Measurements from ENCODE around the gene ZBTB16. TPM values are rescaled to one million over a fixed set of nuclear protein-coding genes. Genes with fewer than 3 reads are reported as not detected.

Gene ZBTB16
- total RNA-seq, 1 experiment from 2014 or later, result 0.21 TPM

- intact Hi-C loops (cut with micrococcal nuclease; ENCODE audit: unreplicated experiment), result no loop called here
These were observed 81.3 kb downstream of the ZBTB16 start for GRCh38 chr11:114140826-114141225.

GRCh38 chr11:114141863-114142580 is 82.5 kb downstream of the ZBTB16 start:
- no peak for DNase-seq (ENCODE audit: low read depth, low spot score)
- in situ Hi-C loops (cut with HindIII; ENCODE audit: low pct_unique_long_range_greater_than_20kb, low sequenced_read_pairs) (no loop called here), intact Hi-C loops (cut with micrococcal nuclease; ENCODE audit: unreplicated experiment) (no loop called here)
- no peak overlapping the region for H3K27ac ChIP-seq (ENCODE audit: low read length)
- no peak for TF ChIP-seq CTCF (IDR thresholded peaks at IDR 0.05)
- TF ChIP-seq REST (IDR thresholded peaks at IDR 0.05; ENCODE audit: insufficient read depth in 1 of 2, low read depth in 2 of 2, low read length in 1 of 2), result no peak
- TF ChIP-seq TCF7L2 (IDR thresholded peaks at IDR 0.05; ENCODE audit: low read depth, low read length), result no peak
- no peak for TF ChIP-seq POLR2AphosphoS5 (IDR thresholded peaks at IDR 0.05; ENCODE audit: low read depth, low read length)
- TF ChIP-seq SIN3A (IDR thresholded peaks at IDR 0.05; ENCODE audit: borderline replicate concordance, insufficient read depth, low read depth, low read length), result no peak
- no peaks in the 10 kb centered on the region for H3K36me3 ChIP-seq (ENCODE audit: control insufficient read depth, insufficient read depth, low read length)
- ChIA-PET CTCF (interaction anchor here (1.0 kb wide), 1 partner anchor 120 kb away, joined by 3 read pairs; no protein-coding TSS in a partner anchor), POLR2A (no interaction called here)
- no peaks in the 10 kb centered on the region for H3K4me1 ChIP-seq (ENCODE audit: control insufficient read depth, insufficient read depth, low read length)
- BruUV-seq (replicated peaks), result no TSS peak
- no peak overlapping the region for H3K4me3 ChIP-seq (ENCODE audit: low read depth in 2 of 2, low read length in 2 of 2)
- no peaks in the 10 kb centered on the region for H3K9me3 ChIP-seq (ENCODE audit: control insufficient read depth, insufficient read depth, low read depth, low read length)
- peaks cover 15% of the 10 kb centered on the region for H3K27me3 ChIP-seq (ENCODE audit: control insufficient read depth, insufficient read depth, low read length)
- ATAC-seq, result no peak

More at GRCh38 chr11:114140826-114141225, 81.3 kb downstream of the ZBTB16 start:
- H3K36me3 ChIP-seq (ENCODE audit: control insufficient read depth, insufficient read depth, low read length), result no peaks in the 10 kb centered on the region
- H3K9me3 ChIP-seq (ENCODE audit: control insufficient read depth, insufficient read depth, low read depth, low read length), result no peaks in the 10 kb centered on the region
- no peak overlapping the region for H3K4me3 ChIP-seq (ENCODE audit: low read depth in 2 of 2, low read length in 2 of 2)
- ChIA-PET CTCF (no interaction called here), POLR2A (no interaction called here)
- TF ChIP-seq TCF7L2 (IDR thresholded peaks at IDR 0.05; ENCODE audit: low read depth, low read length) (no peak), CTCF (IDR thresholded peaks at IDR 0.05) (no peak), POLR2AphosphoS5 (IDR thresholded peaks at IDR 0.05; ENCODE audit: low read depth, low read length) (no peak), REST (IDR thresholded peaks at IDR 0.05; ENCODE audit: insufficient read depth in 1 of 2, low read depth in 2 of 2, low read length in 1 of 2) (no peak), SIN3A (IDR thresholded peaks at IDR 0.05; ENCODE audit: borderline replicate concordance, insufficient read depth, low read depth, low read length) (no peak)
- peaks cover 14% of the 10 kb centered on the region for H3K27me3 ChIP-seq (ENCODE audit: control insufficient read depth, insufficient read depth, low read length)
- ATAC-seq, result no peak
- H3K27ac ChIP-seq (ENCODE audit: low read length), result no peak overlapping the region
- no peaks in the 10 kb centered on the region for H3K4me1 ChIP-seq (ENCODE audit: control insufficient read depth, insufficient read depth, low read length)
- no TSS peak for BruUV-seq (replicated peaks)
- DNase-seq (ENCODE audit: low read depth, low spot score), result no peak
- in situ Hi-C loops (cut with HindIII; ENCODE audit: low pct_unique_long_range_greater_than_20kb, low sequenced_read_pairs), result no loop called here

Measured in Panc1 (cell line).